Mesendoderm (in vitro differentiated cells): Measurements from ENCODE around the gene CCDC194.

ENCODE experiments used
- DNase-seq: peaks from one replicate; pipeline ENCODE4 v3.0.0; 2013
- H2AK5ac ChIP-seq: 2 replicates; pipeline ENCODE4 v1.6.1; 2013; ENCODE audit warnings: low read length, inconsistent platforms
- H2BK120ac ChIP-seq: 2 replicates; pipeline ENCODE4 v1.6.1; 2013; ENCODE audit warnings: low read depth, mild to moderate bottlenecking, low read length, moderate library complexity, mixed read lengths
- H2BK15ac ChIP-seq: replicated peaks from 2 replicates; pipeline ENCODE4 v1.6.1; 2013; ENCODE audit warnings: low read depth, mild to moderate bottlenecking, moderate library complexity
- H2BK5ac ChIP-seq: 2 replicates; pipeline ENCODE4 v1.6.1; 2013; ENCODE audit warnings: low read length, inconsistent platforms
- H3K18ac ChIP-seq: 2 replicates; pipeline ENCODE4 v1.6.1; 2013; ENCODE audit warnings: mild to moderate bottlenecking, low read length, mixed read lengths
- H3K23ac ChIP-seq: one replicate; pipeline ENCODE4 v1.6.1; 2013; ENCODE audit warnings: low read length
- H3K27ac ChIP-seq: 2 replicates; pipeline ENCODE4 v1.5.1; 2013; ENCODE audit warnings: low read depth, mild to moderate bottlenecking, inconsistent platforms, low read length, moderate library complexity
- H3K27me3 ChIP-seq: 2 replicates; pipeline ENCODE4 v1.6.1; 2013; ENCODE audit warnings: low read length, control low read depth, mild to moderate bottlenecking, inconsistent platforms; ENCODE audit not compliant: insufficient read depth, poor library complexity
- H3K36me3 ChIP-seq: 2 replicates; pipeline ENCODE4 v1.6.1; 2013; ENCODE audit warnings: low read length, inconsistent platforms; ENCODE audit not compliant: control insufficient read depth, insufficient read depth
- H3K4ac ChIP-seq: one replicate; pipeline ENCODE4 v1.6.1; 2013; ENCODE audit warnings: low read depth, mild to moderate bottlenecking, low read length, moderate library complexity
- H3K4me1 ChIP-seq: 2 replicates; pipeline ENCODE4 v1.6.1; 2013; ENCODE audit warnings: low read depth, low read length, inconsistent platforms; ENCODE audit not compliant: control insufficient read depth
- H3K4me2 ChIP-seq: 2 replicates; pipeline ENCODE4 v1.6.1; 2013; ENCODE audit warnings: low read length
- H3K4me3 ChIP-seq: 2 replicates; pipeline ENCODE4 v1.5.1; 2013; ENCODE audit warnings: mild to moderate bottlenecking, low read length
- H3K56ac ChIP-seq: one replicate; pipeline ENCODE4 v1.6.1; 2013; ENCODE audit warnings: low read length
- H3K79me1 ChIP-seq: 2 replicates; pipeline ENCODE4 v1.6.1; 2013; ENCODE audit warnings: low read length, inconsistent platforms
- H3K79me2 ChIP-seq: 2 replicates; pipeline ENCODE4 v1.6.1; 2013; ENCODE audit warnings: mild to moderate bottlenecking, low read length; ENCODE audit not compliant: control insufficient read depth, insufficient read depth
- H3K9ac ChIP-seq: 2 replicates; pipeline ENCODE4 v1.6.1; 2013; ENCODE audit warnings: low read length, inconsistent platforms
- H4K5ac ChIP-seq: one replicate; pipeline ENCODE4 v1.6.1; 2013; ENCODE audit warnings: low read length
- H4K8ac ChIP-seq: one replicate; pipeline ENCODE4 v1.6.1; 2013; ENCODE audit warnings: low read depth, mild to moderate bottlenecking, control low read depth, low read length, moderate library complexity
- WGBS: extraction: QIAGEN DNeasy Blood & Tissue Kit; methylation state at CpG from one replicate; pipeline ENCODE4 v1.1.7; 2013; ENCODE audit warnings: low lambda C conversion rate, missing lambda C conversion rate; ENCODE audit not compliant: insufficient coverage; ENCODE audit errors: extremely low coverage; 5-methylcytosine and 5-hydroxymethylcytosine counted together

CCDC194 gene

DNA sequence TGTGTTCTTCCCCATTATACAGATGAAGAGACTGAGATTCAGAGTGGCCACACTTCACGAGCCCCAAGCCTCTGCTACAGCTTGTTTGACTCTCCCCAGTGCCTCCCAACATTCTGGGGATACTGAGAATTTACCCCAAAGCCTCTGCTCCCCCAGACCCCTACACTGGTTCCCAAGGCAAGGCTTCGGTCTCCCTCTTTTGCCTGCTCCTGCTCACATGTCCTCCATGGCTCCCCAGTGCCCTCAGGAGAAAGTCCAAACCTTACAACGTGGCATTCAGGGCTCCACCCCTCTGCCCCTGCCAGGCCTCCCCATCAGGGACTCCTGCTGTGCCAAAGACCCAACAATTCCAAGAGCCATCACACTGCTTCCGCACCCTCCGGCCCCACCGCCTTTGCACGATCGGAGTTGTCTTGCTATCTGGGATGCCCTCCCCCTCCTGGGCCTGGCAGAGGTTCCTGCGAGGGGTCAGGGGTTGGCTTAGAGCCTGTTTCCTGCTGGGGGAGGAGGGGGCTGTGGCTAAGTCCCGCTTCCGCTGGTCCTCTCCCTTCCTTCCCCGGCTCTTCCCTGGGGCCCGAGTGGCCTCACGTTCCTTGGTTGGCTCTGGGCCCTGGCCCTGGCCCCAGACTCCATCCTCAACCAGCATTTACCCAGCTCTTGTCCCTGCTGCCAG lies 41.3 kb downstream of the CCDC194 start:
- peak overlapping the region; percentile 25 for H3K56ac ChIP-seq
- H3K36me3 ChIP-seq, result no peaks in the 10 kb centered on the region
- H3K27me3 ChIP-seq, result no peaks in the 10 kb centered on the region
- WGBS, result no CpG with 5 or more reads among the region's 14 CpGs
- no peak overlapping the region for H4K8ac ChIP-seq
- H3K4me1 ChIP-seq, result no peaks in the 10 kb centered on the region
- no peak overlapping the region for H3K9ac ChIP-seq
- H3K4ac ChIP-seq, result no peak overlapping the region
- no peaks in the 10 kb centered on the region for H3K79me2 ChIP-seq
- H3K4me2 ChIP-seq, result no peak overlapping the region
- no peak overlapping the region for H2BK120ac ChIP-seq
- no peak overlapping the region for H2AK5ac ChIP-seq
- no peak for DNase-seq
- H2BK15ac ChIP-seq, result no peak overlapping the region
- no peak overlapping the region for H3K18ac ChIP-seq
- H3K27ac ChIP-seq, result no peak overlapping the region
- no peak overlapping the region for H3K23ac ChIP-seq
- no peak overlapping the region for H2BK5ac ChIP-seq
- H4K5ac ChIP-seq, result no peak overlapping the region
- no peaks in the 10 kb centered on the region for H3K79me1 ChIP-seq
- H3K4me3 ChIP-seq, result no peak overlapping the region

DNA sequence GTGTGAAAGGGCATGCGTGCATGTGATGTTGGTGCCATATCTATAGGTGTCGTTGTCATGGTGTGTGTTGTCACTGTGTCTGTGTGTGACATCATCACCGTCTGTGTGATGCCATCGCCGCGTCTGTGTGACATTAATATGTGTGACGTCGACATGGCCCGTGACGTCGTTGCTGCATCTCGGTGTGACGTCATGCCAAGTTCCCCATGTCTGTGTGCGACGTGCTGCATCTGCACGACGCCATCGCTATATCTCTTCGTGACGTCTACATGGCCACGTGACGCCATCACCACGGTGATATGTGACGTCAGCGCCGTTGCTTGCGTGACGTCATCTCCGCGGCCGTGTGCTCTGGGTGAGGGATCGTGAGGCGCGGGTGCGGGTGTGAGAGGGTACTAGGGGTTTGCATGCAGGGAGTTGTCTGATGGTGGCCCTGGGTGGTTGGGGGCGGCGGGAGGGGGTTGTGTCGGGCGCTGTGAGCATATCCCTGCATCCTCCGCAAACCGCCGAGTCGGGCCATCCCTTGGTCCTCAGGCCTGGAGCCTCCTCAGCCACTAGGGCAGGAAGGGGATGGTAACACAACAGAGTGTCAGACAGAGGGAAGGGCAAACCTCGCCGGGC lies 42.1 kb downstream of the CCDC194 start:
- Histone ChIP-seq H3K18ac (no peak overlapping the region), H3K4me2 (no peak overlapping the region), H3K4ac (no peak overlapping the region), H2BK5ac (no peak overlapping the region), H3K79me2 (no peaks in the 10 kb centered on the region), H2AK5ac (no peak overlapping the region), H3K36me3 (no peaks in the 10 kb centered on the region), H2BK15ac (no peak overlapping the region), H4K5ac (no peak overlapping the region), H3K9ac (no peak overlapping the region), H3K27ac (no peak overlapping the region), H3K23ac (no peak overlapping the region), H3K27me3 (no peaks in the 10 kb centered on the region), H3K79me1 (no peaks in the 10 kb centered on the region), H3K56ac (no peak overlapping the region), H3K4me1 (no peaks in the 10 kb centered on the region), H3K4me3 (no peak overlapping the region), H4K8ac (no peak overlapping the region), H2BK120ac (no peak overlapping the region)
- WGBS, result no CpG with 5 or more reads among the region's 45 CpGs
- no peak for DNase-seq

GRCh38 chr19:17348700-17349099 lies 45.3 kb downstream of the CCDC194 start:
- Histone ChIP-seq H2BK120ac (no peak overlapping the region), H2BK15ac (no peak overlapping the region), H3K27ac (no peak overlapping the region), H3K56ac (peak overlapping the region; percentile 75), H3K36me3 (no peaks in the 10 kb centered on the region), H3K79me2 (no peaks in the 10 kb centered on the region), H2AK5ac (no peak overlapping the region), H3K4me3 (no peak overlapping the region), H4K5ac (no peak overlapping the region), H3K23ac (no peak overlapping the region), H3K18ac (no peak overlapping the region), H3K4ac (no peak overlapping the region), H3K9ac (peak overlapping the region; percentile 47), H3K27me3 (no peaks in the 10 kb centered on the region), H3K4me2 (peak overlapping the region; percentile 31), H3K79me1 (no peaks in the 10 kb centered on the region), H4K8ac (no peak overlapping the region), H2BK5ac (no peak overlapping the region), H3K4me1 (no peaks in the 10 kb centered on the region)
- peak; percentile 91 for DNase-seq
- no CpG with 5 or more reads among the region's 12 CpGs for WGBS

- Histone ChIP-seq H2BK15ac (no peak overlapping the region), H3K79me1 (no peaks in the 10 kb centered on the region), H2BK5ac (no peak overlapping the region), H2AK5ac (no peak overlapping the region), H3K27me3 (no peaks in the 10 kb centered on the region), H3K4me3 (no peak overlapping the region), H3K4ac (no peak overlapping the region), H2BK120ac (no peak overlapping the region), H4K8ac (no peak overlapping the region), H3K23ac (no peak overlapping the region), H3K4me1 (no peaks in the 10 kb centered on the region), H3K36me3 (no peaks in the 10 kb centered on the region), H3K56ac (no peak overlapping the region), H3K27ac (no peak overlapping the region), H3K9ac (no peak overlapping the region), H4K5ac (no peak overlapping the region), H3K18ac (no peak overlapping the region), H3K79me2 (no peaks in the 10 kb centered on the region), H3K4me2 (no peak overlapping the region)
- WGBS, result no CpG with 5 or more reads among the region's 2 CpGs
- DNase-seq, result no peak
Observed at GRCh38 chr19:17347877-17348276, 46.1 kb downstream of the CCDC194 start.

DNA sequence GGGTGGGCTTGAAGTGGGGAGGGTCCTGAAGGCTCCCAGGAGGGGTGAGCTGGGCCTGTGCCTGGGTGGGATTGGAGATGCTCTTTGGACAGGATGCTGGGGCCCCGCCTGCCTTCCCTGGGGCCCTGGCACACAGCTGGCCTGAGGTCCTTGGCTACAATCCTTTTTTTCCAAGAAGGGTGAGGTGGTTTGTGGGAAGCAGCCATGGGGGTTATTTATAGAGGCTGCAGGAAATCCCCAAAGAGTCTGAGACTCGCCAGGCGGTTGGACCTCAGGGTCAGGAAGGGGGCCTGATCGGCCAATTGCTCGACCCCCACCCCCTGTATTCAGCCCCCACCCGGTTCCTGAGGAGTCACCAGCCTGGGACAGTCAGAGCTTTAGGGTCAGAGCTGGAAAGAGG lies 46.6 kb downstream of the CCDC194 start:
- Histone ChIP-seq H3K4ac (no peak overlapping the region), H3K27ac (no peak overlapping the region), H3K56ac (no peak overlapping the region)

More for the DNA sequence above, 46.6 kb downstream of the CCDC194 start:
- Histone ChIP-seq H2BK5ac (no peak overlapping the region), H2BK120ac (no peak overlapping the region), H3K9ac (no peak overlapping the region), H3K4me2 (no peak overlapping the region), H3K4me1 (no peaks in the 10 kb centered on the region), H3K4me3 (no peak overlapping the region), H3K18ac (no peak overlapping the region), H2BK15ac (no peak overlapping the region), H4K5ac (no peak overlapping the region), H4K8ac (no peak overlapping the region), H3K36me3 (no peaks in the 10 kb centered on the region), H3K23ac (no peak overlapping the region), H3K79me2 (no peaks in the 10 kb centered on the region), H2AK5ac (no peak overlapping the region), H3K27me3 (no peaks in the 10 kb centered on the region), H3K79me1 (no peaks in the 10 kb centered on the region)
- DNase-seq, result no peak
- no CpG with 5 or more reads among the region's 6 CpGs for WGBS
